Liver (tissue), 3 donors: ENCODE results near the gene CFAP45.

ENCODE experiments used
- CTCF ChIP-seq: fragments of 150-350 bp; IDR thresholded peaks from 2 replicates; pipeline ENCODE4 v1.5.1; 2017; ENCODE audit warnings: improper control_type of control experiment, low read depth, low read length; ENCODE audit not compliant: missing input control
- EGR1 ChIP-seq, 2 donors: IDR thresholded peaks; 2 replicates each; pipeline ENCODE4 v1.6.1; 2016 to 2018; ENCODE audit warnings: antibody characterized with exemption in 2 of 2, low read depth in 2 of 2
- GABPA ChIP-seq, 2 donors: IDR thresholded peaks in 1 of 2; conservative IDR thresholded peaks in 1 of 2; 2 replicates each; pipeline ENCODE4 v1.6.1; 2016; ENCODE audit warnings: antibody characterized with exemption in 2 of 2, mild to moderate bottlenecking in 1 of 2, moderate library complexity in 1 of 2
- JUND ChIP-seq, 2 donors: IDR thresholded peaks; 2 replicates each; pipeline ENCODE4 v1.6.1; 2016; ENCODE audit warnings: antibody characterized with exemption in 2 of 2
- MAX ChIP-seq: IDR thresholded peaks from 2 replicates; pipeline ENCODE4 v1.6.1; 2016; ENCODE audit warnings: antibody characterized with exemption
- RAD21 ChIP-seq, 2 donors: IDR thresholded peaks; 2 replicates each; pipeline ENCODE4 v1.6.1; 2016; ENCODE audit warnings: antibody characterized with exemption in 2 of 2, mild to moderate bottlenecking in 2 of 2
- SP1 ChIP-seq: IDR thresholded peaks from 2 replicates; pipeline ENCODE4 v1.6.1; 2018; ENCODE audit warnings: antibody characterized with exemption, mild to moderate bottlenecking
- TAF1 ChIP-seq: conservative IDR thresholded peaks from 2 replicates; pipeline ENCODE4 v1.6.1; 2016; ENCODE audit warnings: antibody characterized with exemption, mild to moderate bottlenecking
- ZBTB33 ChIP-seq: IDR thresholded peaks from 2 replicates; pipeline ENCODE4 v1.6.1; 2016; ENCODE audit warnings: antibody characterized with exemption
- donor health status: healthy.
- donor health status: healthy.

GRCh38 chr1:159841749-159842148 is 58.2 kb downstream of the CFAP45 start:
- TF ChIP-seq SP1 (no peak), CTCF (no peak), JUND (IDR thresholded peaks at IDR 0.05) (no peak), EGR1 (IDR thresholded peaks at IDR 0.05; ENCODE audit: low read depth in 2 of 2) (no peak), ZBTB33 (no peak), RAD21 (IDR thresholded peaks at IDR 0.05) (no peak), MAX (no peak), TAF1 (no peak), GABPA (IDR thresholded peaks at IDR 0.05 in 1 of 2, conservative IDR thresholded peaks at IDR 0.05 in 1 of 2) (no peak)
